ENCODE data around the gene ZFPL1. TPM values are rescaled to one million over a fixed set of nuclear protein-coding genes. Genes with fewer than 3 reads are reported as not detected.

Gene ZFPL1
- total and polyA plus RNA-seq, 9 of the 15 experiments (the other 6 are each of a cell fraction or from before 2014, with no cell fraction given), result 3.7 to 37.5 (median 22.7) TPM

- TF ChIP-seq MLLT1 (IDR thresholded peaks at IDR 0.05), result no peak
- TF ChIP-seq GMEB1 (CRISPR knock-in tag; IDR thresholded peaks at IDR 0.05), result no peak
- TF ChIP-seq STAG1 (CRISPR knock-in tag; IDR thresholded peaks at IDR 0.05; ENCODE audit: borderline replicate concordance), result no peak
- TF ChIP-seq UBTF (IDR thresholded peaks at IDR 0.05; ENCODE audit: borderline replicate concordance in 1 of 2, low read depth in 2 of 2, low read length in 2 of 2), result peak; percentile 82 to 97; a peak in 3 of 4 replicates
- no peak for TF ChIP-seq ELF1 (tag; IDR thresholded peaks at IDR 0.05)
- TF ChIP-seq CC2D1A (IDR thresholded peaks at IDR 0.05), result no peak
- TF ChIP-seq POU5F1 (IDR thresholded peaks at IDR 0.05; ENCODE audit: borderline replicate concordance, low read depth, low read length, partially characterized antibody), result no peak
- TF ChIP-seq TFAM (CRISPR knock-in tag; conservative IDR thresholded peaks at IDR 0.05), result no peak
- no peak for TF ChIP-seq ZBTB11 (CRISPR knock-in tag; IDR thresholded peaks at IDR 0.05)
- peak in 1 of 2 experiments; percentile 65; a peak in 2 of 4 replicates for TF ChIP-seq ZMIZ1 (IDR thresholded peaks at IDR 0.05; ENCODE audit: low read depth in 2 of 2, low read length in 2 of 2)
- peak; percentile 95 for TF ChIP-seq MTA3 (IDR thresholded peaks at IDR 0.05; ENCODE audit: borderline replicate concordance)
Observed at GRCh38 chr11:65111744-65112545, 27.9 kb downstream of the ZFPL1 start, which contains the start of gene TM7SF2 (continued).

Measured in K562 (cell line).